ENCODE results near the gene SYNE1.

- TF ChIP-seq, protein P1, sequence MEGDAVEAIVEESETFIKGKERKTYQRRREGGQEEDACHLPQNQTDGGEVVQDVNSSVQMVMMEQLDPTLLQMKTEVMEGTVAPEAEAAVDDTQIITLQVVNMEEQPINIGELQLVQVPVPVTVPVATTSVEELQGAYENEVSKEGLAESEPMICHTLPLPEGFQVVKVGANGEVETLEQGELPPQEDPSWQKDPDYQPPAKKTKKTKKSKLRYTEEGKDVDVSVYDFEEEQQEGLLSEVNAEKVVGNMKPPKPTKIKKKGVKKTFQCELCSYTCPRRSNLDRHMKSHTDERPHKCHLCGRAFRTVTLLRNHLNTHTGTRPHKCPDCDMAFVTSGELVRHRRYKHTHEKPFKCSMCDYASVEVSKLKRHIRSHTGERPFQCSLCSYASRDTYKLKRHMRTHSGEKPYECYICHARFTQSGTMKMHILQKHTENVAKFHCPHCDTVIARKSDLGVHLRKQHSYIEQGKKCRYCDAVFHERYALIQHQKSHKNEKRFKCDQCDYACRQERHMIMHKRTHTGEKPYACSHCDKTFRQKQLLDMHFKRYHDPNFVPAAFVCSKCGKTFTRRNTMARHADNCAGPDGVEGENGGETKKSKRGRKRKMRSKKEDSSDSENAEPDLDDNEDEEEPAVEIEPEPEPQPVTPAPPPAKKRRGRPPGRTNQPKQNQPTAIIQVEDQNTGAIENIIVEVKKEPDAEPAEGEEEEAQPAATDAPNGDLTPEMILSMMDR (IDR thresholded peaks at IDR 0.05): no peak
- no peak for TF ChIP-seq POLR2A (IDR thresholded peaks at IDR 0.05)
Measured at GRCh38 chr6:152685819-152686218, 48.7 kb upstream of the SYNE1 start.
